Activated CD4-positive, CD25-positive, alpha-beta regulatory T cell treated with anti-CD3 and anti-CD28 coated beads, Interleukin-2, amount 50 U/mL, for 72 hours (primary cell): ENCODE measurements around the gene ASIC5.
"Not testable (repeated sequence)": the region's sequence is repeated elsewhere in the genome, so short reads cannot be mapped to it uniquely, and the experiment has no call there.

Experiments
- DNase-seq: peaks from one replicate; pipeline ENCODE4 v3.0.0; 2021

Gene ASIC5, protein sequence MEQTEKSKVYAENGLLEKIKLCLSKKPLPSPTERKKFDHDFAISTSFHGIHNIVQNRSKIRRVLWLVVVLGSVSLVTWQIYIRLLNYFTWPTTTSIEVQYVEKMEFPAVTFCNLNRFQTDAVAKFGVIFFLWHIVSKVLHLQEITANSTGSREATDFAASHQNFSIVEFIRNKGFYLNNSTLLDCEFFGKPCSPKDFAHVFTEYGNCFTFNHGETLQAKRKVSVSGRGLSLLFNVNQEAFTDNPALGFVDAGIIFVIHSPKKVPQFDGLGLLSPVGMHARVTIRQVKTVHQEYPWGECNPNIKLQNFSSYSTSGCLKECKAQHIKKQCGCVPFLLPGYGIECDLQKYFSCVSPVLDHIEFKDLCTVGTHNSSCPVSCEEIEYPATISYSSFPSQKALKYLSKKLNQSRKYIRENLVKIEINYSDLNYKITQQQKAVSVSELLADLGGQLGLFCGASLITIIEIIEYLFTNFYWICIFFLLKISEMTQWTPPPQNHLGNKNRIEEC

DNA sequence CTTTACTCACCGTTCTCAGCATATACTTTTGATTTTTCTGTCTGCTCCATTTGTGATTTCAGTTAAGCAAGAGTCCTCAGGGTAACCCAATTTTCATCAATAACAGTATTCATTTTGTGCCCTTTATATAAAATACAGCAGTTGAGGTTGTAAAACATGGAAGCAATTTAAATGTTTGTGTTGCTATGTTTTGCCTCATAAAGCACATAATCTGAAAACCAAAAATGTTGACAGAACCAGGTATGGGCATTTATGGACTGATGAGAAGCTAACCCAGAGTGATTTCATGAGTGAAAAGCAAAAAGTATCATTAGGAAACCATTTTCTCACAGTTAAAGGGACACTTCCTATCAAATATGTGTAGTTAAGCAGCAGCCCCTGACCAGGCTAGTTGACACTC lies at the start of gene ASIC5:
Gene ASIC5 (minus strand): TSS at position 101 of the 400 bp plus-strand sequence. CDS start 51 bp downstream, at position 50.
- DNase-seq, result no peak

DNA sequence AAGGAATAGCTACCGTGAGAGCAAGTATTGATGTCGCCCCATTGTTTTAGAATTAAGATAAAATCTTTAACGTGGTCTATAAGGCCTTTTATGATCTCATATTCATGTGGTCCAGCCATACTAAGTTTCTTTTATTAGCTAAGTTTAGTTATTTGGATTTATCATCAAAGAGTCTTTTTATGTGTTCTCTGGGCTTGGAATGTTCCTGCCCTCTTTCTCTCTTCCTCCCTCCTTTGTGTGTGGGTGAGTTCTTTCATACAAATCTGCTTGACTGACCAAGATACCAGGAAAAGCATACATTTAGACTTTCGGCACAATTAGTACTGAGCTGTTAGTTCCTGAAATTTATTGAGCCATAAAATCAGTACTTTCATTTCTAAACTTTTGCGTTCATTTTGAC lies 48.7 kb upstream of the ASIC5 start:
- DNase-seq, result no peak

DNA sequence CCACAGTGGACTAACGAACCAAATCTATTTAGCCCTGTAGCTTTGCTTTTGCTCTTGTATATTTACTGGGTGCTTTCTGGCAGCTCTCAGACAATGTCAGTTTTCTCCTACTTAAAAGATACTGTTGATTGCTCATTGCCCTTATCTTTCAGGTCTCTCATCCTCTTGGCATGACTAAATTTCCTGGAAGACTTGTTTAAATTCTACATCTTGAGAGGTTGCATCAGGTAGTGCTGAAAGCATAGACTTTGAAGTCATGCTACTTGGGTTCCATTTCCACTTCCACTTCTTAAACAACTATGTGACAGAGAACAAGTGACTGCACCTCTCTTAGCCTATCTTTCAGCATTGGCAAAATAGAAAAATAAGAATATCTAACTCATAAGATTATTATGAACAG lies 45.8 kb upstream of the ASIC5 start:
- no peak for DNase-seq

DNA sequence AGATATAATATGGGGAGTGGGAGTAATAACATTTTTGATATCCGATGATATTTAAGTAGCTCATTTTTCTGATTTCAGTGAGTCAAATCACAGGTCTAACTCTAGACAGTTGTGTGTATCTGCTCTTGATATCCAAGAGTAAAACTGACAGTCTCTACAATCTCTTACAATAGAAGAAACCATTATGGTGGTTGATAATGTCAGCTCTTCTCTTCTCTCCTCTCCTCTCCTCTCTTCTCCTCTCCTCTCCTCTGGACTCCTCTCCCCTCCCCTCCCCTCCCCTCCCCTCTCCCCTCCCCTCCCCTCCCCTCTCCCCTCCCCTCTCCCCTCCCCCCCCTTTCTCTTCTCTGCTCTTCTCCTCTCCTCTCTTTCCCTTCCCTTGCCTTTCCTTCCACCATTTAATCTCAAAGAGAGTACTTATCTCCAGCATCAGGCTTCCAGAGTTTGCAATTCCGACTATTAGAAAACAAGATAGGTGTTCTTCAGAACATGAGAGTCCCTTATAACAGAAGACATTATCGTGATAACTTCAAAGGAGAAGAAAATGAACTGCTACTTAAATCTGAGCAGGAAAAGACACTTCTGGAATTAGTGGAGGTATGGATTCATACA lies 43.6 kb upstream of the ASIC5 start:
- DNase-seq, result no peak

DNA sequence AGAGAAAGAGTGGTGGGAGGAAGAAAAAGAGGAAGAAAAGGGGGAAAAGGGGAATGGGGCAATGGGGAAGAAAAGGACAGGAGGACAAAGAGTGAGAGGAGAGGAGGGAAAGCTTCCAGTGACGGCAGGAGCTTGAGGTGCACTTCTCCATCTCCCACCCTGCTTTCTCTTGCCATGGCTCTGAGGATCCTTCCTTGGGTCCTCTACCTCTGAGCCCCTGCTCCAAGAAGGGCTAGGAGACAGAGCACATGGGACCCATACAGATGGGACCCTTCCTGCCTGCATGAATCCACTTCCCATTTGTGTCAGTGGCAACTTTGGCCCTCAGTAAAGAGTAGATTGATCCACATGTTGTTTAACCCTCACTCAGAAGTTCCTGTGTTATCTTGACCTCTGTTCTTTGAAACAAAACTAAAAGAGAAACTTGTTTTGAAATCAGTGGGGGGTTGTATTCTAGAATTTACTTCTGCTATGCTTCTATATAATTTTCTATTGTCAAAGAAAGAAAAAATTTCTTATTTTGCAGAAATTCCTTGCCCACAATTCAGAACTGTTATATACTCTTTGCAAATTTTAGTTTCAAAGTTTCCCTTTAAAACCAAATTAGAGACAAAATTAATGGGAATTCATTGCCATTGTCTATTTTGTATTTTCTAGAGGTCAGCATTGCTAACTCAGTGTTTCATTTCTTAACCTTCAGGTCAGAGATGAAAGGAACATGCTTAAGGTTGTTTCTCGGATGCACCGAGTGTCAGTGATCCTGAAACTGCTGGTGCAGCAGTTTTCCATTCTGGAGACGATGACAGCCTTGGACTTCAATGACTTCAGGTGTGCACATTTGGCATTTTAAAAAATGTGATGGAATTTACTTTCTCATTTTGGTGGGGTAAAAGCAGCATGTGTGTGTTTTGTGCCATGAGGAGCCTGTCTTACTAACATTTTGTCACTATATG lies 42.4 kb upstream of the ASIC5 start:
- DNase-seq, result no peak

DNA sequence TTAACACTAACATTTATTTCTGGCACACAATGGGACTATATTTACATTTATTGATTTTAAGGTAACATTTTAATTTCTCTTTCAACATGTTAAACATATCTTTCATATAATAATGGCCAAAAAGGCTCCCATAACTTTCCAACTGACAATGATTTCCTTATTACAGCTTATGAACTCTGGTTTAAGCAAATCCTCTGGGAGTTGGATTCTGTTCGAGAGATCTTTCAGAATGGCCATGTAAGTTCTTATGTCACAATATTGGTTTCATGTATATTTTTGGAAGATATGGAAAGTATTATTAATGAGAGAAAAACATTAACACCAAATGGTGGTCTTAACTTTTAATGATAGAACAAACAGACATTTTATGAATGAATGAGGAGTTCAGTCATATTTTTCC lies 41.5 kb upstream of the ASIC5 start:
- DNase-seq, result no peak

DNA sequence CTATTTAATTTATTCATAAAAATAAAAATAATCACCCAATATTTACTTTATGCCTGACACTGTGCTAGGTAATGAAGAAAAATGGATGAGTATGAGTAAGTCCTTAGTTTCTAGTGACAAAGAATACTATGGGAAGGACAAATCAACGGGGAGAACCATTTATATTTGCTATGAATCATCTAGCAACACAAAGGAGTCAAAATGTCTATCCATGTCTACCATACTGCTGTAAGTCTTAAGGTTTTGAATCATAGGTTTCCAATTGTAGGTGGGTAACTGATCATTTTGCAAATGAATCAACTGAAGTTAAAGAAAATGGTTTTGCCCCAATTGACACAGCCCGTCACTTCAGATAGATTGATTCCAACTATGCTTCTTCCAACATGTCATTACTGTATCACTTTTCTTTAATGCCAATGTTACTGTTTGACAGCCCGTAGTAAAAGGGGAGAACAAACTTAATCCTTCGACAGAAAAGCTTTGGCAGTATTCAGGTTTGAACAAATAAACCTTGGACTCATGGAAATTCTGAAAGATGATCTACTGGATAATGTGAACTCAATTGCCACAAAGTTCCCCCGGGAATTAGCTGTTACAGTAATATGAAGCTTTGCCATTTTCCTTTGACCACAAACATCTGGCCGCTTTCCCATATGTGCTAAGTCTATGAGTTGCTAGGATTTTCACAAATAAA lies 40.6 kb upstream of the ASIC5 start:
- DNase-seq, result no peak

DNA sequence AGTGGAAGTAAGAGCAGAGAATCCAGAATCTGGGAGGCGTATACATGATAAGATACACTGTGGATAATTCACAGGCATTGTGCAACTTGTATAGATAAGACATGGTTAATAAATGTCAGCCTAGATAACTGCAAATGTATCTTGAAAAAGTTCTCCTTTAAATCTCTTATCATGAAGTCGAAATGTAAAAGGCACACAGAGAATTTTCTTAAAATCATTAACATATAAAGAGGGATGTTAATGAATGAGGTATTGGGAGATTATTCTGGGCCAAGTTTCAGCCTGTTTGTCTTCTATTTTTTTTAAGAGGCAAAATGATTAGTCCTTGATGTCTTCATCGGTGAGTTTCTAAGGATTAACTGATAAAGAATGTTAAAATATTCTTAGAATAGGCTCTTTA lies 38.3 kb upstream of the ASIC5 start:
- no peak for DNase-seq

DNA sequence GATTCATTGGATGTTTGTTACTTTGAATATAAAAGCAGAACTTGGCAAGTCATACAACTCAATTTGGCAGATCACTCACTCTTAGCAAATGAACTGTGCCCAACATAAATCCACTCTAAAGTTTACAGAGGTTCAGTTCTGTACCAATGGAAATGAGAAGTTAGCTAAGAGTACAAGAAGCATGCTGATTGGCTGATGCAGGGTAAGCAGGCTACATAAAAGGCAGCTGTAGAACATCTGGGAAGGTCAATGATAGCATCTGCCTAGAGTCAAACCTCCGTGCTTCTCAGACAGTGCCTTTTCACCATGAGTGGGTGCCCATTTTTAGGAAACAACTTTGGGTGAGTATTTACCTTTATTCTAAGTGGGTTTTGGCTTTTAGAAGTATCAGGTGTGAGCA lies 37.4 kb upstream of the ASIC5 start, which contains the start of gene TDO2:
Gene TDO2 (plus strand): TSS at position 244 of the 400 bp plus-strand sequence. CDS start 63 bp downstream, at position 307.
- DNase-seq, result no peak

DNA sequence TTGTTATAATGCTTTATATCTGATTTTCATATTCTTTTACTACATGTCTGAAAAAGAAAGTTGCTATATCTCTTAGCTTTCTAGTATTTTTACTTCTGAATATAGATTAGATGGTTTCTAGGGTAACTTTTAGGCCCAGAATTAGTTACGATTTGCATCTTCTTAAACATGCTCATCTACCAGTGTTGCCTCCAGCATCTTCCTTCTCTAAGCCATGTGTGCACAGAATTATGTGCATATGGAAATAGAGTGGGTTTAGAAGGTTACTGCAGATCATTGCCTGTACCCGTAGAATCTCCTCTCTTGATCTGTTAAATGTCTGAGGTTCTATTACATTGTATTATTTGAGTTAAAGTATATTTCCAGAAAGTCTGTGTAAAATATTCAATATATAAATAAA lies 34.9 kb upstream of the ASIC5 start:
- DNase-seq, result no peak

DNA sequence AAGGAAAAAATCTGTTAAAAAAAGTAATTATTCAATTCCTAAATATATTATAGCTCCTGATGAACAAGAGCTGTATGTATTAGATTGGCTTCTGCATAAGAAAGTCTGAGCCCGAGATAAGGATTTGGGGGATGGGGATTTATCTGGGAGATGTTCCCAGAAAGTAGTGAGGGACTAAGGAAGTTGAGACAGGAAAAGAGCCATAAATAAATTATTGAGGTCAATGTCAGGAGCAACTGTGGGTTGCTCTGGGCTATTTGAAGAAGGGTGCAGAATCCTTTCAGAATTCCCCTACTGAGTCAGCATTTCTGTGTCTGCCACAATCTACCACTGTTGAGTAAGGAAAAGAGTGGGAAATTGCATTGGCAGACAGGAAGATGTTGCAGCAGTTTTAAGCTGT lies 34.3 kb upstream of the ASIC5 start:
- no peak for DNase-seq

DNA sequence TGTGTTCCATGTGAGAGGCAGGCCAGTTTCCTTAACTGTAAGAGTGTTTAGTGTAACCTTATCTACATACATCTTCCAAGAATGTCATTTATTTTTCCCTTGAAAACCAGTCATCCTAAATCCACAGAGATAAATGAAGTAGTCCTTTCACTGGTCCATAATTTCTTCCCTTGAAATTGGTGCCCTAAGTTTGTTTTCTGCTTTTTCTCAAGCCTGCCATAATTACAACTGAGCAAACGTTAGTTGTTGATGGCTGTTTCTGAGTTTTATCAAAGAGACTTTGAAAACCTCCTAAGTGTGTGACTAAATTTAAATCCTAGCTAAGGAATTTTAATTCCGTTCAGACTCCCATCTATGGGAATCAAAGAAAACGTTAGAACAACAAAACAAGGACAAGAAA lies 33.8 kb upstream of the ASIC5 start:
- DNase-seq, result no peak

DNA sequence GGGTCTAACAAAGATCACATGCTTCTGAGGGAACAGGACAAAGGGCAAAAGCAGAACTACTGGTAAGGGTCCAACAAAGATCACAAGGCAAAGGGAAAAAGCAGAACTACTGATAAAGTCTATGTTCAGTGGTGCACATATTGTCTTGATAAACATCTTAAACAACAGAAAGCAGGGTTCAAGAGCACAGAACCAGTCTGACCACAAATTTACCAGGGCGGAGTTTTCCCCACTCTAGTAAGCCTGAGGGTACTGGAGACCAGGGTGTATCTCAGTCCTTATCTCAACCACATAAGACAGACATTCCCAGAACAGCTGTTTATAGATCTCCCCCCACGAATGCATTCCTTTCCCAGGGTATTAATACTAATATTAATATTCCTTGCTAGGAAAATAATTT lies 32.3 kb upstream of the ASIC5 start:
- not testable (repeated sequence) for DNase-seq

DNA sequence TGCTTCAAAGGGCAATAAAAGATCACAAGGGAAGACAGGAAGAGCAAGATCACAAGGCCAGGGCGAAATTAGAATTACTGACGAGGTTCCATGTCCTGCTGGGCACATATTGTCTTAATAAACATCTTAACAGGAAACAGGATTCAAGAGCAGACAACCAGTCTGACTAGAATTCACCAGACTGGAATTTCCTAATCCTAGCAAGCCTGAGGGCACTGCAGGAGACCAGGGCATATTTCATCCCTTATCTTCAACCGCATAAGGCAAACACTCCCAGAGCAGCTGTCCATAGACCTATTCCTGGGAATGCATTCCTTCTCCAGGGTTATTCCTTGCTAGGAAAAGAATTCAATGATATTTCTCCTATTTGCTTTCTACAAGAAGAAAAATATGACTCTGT lies 25.0 kb upstream of the ASIC5 start:
- DNase-seq, result no peak

DNA sequence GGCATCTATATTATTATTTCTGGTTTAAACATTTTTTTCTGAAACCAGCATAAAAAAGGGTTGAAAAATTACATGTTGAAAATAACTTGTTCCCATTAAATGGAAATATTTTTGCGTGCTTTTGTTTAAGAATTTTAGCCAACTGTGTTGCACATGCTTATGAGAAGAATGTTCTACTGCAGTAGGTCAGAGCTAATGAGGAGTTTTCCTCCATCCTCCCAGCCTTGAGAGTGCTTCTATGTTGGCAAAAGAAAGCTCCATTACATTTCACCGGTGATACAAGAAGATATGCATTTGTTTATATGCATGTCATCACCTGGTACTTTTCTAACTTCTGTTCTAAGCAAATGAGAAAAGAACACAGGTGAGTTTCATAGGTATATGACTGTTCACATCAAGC lies 23.9 kb upstream of the ASIC5 start:
- no peak for DNase-seq

DNA sequence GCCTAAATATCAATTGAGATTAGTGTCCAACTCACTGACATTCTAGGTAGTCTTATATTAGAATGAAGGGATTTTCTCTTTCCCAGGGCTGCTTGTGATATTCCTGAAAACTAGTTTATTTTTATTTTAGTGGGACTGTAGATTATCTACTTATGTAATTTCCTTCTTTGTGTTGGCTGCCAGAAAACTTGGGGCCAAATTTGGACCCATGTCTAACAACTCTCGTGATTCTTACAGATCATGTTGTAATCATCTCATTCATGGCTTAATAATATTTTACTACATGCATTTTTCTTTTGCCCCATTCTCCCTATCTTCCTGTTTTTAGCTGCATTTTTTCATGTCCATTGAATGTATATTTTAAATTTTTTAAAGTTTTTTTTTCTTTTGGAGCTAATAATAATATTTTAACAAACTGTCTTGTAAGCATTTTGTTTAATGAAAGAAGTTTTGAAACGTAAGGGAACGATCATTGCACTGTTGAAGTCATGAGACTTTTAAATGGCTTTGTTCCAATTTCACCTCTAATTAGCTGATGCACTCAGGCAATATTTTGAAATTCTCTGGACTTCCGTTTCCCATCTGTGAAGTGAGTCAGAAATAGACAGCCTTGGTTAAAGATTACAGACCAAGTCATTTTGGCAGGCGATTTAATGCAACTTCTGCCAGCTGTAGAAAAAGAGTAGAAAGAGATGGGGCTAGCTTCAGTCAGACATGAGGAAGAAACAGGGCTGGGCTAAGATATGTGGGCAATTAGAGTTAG lies 23.1 kb upstream of the ASIC5 start:
- no peak for DNase-seq

DNA sequence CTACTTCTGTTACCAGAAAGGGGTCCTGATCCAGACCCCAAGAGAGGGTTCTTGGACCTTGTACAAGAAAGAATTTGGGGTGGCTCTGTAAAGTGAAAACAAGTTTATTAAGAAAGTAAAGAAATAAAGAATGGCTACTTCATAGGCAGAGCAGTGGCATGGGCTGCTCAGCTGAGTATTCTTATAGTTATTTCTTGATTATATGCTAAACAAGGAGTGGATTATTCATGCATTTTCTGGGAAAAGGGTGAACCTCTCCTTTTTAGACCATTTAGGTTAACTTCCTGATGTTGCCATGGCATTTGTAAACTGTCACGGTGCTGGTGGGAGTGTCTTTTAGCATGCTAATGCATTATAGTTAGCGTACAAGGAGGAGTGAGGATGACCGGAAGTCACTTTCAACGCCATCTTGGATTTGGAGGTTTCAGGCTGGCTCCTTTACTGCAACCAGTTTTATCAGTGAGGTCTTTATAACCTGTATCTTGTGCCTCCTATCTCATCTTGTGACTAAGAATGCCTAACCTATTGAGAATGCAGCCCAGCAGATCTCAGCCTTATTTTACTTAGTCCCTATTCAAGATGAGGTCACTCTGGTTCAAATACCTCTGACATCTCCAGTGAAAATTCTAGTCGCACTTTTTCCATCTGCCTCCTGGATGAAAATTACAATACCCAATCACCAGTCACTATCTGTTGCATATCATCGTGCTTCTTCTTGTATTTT lies 21.9 kb upstream of the ASIC5 start:
- no peak for DNase-seq

DNA sequence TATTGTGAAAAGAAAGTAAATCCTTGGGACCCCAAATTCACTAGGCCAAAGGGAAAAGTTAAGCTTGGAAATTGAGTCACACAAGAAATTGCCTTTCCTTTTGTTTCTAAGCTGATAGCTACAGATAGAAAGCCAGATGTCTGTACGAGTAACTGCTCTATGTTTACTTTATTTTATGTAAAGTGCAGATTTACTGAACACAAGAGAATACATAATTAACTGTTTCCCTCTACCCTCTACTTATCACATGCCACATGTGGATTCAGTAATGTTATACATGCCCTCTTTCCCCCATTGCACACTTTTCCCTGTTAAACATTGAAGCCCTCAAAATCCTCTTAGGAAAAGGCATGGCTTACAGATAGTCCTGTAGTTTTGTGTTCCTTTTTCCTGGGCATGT lies 21.0 kb upstream of the ASIC5 start:
- no peak for DNase-seq

DNA sequence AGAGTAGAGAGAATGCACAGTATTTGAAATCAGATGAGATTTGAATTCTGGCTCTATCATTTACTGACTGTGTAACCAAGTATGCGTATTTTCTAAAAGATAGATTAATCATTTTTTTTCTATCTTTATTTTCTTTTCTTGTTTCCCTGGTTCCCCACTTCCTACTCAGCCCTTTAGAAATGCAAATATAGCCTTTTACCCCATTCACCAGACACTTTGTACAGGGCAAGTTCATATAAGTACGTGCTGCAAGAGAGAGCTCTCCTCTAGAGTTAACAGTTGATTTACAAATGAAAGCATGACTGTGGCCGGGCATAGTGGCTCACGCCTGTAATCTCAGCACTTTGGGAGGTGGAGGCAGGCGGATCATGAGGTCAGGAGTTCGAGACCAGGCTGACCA lies 19.6 kb upstream of the ASIC5 start:
- no peak for DNase-seq

DNA sequence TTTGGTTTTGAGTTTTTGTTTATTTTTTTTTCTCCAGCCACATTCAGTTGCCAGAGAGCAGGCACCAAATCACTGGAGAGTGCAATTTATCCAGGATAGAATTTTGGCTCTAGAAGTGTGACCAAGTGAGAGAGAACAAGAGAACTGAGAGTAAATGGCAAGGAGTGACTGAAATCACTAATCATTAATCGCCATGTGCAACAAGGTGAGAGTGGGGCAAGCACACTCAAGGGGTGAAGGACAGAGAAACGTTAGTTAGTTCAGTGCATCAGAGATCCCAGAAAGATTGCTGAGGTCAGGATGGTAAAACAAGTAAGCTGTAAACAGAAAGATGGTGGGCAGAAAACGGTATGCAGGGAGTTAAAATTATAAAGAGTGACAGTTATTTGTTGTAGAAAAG lies 17.8 kb upstream of the ASIC5 start:
- no peak for DNase-seq

DNA sequence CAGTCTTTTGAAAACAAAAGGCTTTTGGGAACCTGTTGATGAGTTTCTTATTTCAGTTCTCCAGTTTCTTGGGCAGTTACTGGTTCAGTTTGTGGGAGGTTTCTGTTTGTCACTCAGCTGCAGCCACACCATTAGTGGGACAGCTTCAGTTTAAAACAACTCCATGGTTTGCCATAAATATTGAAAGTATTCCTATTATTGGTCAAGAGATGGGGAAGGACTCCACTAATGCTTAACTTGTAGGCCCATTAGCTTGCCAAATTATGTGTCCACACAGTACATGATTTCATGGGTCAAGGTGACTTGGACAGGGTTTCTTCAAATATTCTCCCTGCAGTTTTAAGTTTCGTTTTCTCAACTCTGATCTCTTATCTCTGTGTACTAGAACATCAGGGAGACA lies 15.5 kb upstream of the ASIC5 start:
- DNase-seq, result no peak
